Left lobe of liver (tissue), 2 donors: Measurements from ENCODE around the gene ARHGAP31. TPM values are rescaled to one million over a fixed set of nuclear protein-coding genes. Genes with fewer than 3 reads are reported as not detected.
A peak's percentile ranks its signal among the peaks of the same experiment; 100 is the strongest.

Experiments used
- ATAC-seq: fragments of 200-7000 bp; cut with Tn5 transposase; one replicate; pipeline ENCODE4 v1.9.1; 2020; ENCODE audit warnings: mild to moderate bottlenecking, moderate library complexity
- DNase-seq: peaks from one replicate; pipeline ENCODE4 v3.0.0-alpha.2; 2020; ENCODE audit warnings: low spot score
- total RNA-seq: library from RNA; stranded (reverse); gene quantifications from one replicate; pipeline ENCODE4 v1.2.1, GENCODE V29; 2021
- donor health status: DM: no; HTN: no; CAD: no; lungs with moderate emphysema.
- donor health status: DM: no; HTN: yes; CAD: no.

ARHGAP31 gene
- total RNA-seq, 1 donor from 2014 or later, result 2.9 TPM

DNA sequence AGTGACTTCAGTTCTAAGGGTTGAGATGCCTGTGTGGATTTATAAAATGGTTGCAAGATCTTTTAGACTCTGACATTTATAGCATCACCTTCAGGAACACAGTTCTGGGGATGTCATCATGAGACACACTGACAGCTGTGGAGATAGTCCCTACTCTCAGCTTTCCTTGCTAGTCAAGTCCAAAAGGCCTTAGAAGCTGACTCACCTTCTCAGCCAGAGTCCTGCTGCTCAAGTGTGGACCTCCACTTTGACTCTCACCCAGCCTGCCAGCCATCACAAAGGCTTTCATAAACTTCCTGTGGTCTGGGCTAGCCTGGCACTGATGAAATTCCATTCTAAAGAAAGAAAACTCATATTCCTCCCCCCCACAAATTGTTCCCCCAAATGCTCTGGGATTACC lies 124.5 kb downstream of the ARHGAP31 start:
- DNase-seq (no peak), ATAC-seq (no peak)

GRCh38 chr3:119420196-119420595 lies 126.0 kb downstream of the ARHGAP31 start:
- ATAC-seq (no peak), DNase-seq (no peak)

DNA sequence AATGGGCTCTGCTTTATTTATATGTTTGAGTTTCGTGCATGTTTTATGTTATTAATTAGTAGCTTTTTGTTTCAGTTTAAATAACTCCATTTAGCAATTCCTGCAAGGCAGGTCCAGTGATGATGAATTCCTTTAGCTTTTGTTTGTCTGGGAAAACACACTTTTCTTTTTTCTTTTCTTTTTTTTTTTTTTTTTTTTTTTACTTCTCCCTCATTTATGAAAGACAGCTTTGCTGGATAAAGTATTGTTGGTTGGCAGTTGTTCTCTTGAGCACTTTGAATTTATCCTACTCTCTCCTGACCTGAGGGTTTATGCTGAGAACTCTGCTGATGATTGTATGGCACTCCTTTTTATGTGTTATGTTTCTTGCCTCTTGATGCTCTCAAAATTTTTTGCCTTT lies 133.5 kb downstream of the ARHGAP31 start:
- no peak for ATAC-seq

DNA sequence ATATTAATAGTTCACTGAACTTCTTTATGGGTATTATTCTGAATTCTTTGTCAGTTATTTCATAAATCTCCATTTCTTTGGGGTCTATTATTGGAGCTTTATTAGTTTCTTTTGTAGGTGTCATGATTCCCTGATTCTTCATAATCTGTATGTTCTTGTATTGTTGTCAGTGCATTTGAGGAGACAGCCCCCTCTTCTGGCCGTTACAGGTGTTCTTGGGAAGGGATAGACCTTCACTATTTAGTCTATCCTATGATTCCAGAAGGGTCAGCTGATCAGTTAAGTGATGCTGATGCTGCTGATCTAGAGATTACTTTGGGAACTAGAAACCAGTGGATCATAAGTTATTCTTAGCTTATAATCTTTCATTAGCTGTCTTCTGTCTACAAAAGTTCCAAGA lies 134.4 kb downstream of the ARHGAP31 start:
- DNase-seq (no peak), ATAC-seq (no peak)

More for the DNA sequence above, 133.5 kb downstream of the ARHGAP31 start:
- DNase-seq, result no peak

- DNase-seq, result no peak
- ATAC-seq, result no peak
Observed at GRCh38 chr3:119433613-119434325, 139.6 kb downstream of the ARHGAP31 start.

- no peak for ATAC-seq
Observed at GRCh38 chr3:119434703-119435102, 140.5 kb downstream of the ARHGAP31 start.

GRCh38 chr3:119436977-119437376 lies 142.8 kb downstream of the ARHGAP31 start:
- DNase-seq (no peak), ATAC-seq (no peak)

More at GRCh38 chr3:119434703-119435102, 140.5 kb downstream of the ARHGAP31 start:
- DNase-seq, result no peak

- DNase-seq (no peak), ATAC-seq (no peak)
Observed at GRCh38 chr3:119437691-119438258, 143.6 kb downstream of the ARHGAP31 start.

- ATAC-seq, result no peak
Observed at GRCh38 chr3:119443179-119443578, 149.0 kb downstream of the ARHGAP31 start.

GRCh38 chr3:119444590-119444989 lies 150.4 kb downstream of the ARHGAP31 start:
- ATAC-seq (no peak), DNase-seq (no peak)

More at GRCh38 chr3:119443179-119443578, 149.0 kb downstream of the ARHGAP31 start:
- DNase-seq, result no peak

- ATAC-seq (no peak), DNase-seq (no peak)
Observed at GRCh38 chr3:119453822-119454221, 159.6 kb downstream of the ARHGAP31 start.

DNA sequence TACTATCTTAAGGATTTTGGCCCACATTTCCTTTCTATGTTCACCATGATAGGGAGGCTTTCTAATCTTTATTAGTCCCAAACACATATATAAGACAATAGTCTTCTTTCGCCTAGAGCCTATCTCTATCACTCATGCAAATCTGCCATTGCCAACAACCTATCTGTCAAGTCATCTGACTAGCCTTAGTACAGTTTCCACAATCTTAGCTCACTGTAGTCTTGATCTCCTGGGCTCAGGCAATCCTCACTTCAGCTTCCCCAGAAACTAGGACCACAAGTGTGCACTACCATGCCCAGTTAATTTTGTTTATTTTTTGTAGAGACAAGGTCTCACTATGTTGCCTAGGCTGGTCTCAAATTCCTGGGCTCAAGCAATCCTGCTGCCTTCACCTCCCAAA lies 162.3 kb downstream of the ARHGAP31 start:
- ATAC-seq (no peak), DNase-seq (no peak)

GRCh38 chr3:119457246-119457645 lies 163.1 kb downstream of the ARHGAP31 start:
- ATAC-seq (peak; percentile 39), DNase-seq (no peak)

DNA sequence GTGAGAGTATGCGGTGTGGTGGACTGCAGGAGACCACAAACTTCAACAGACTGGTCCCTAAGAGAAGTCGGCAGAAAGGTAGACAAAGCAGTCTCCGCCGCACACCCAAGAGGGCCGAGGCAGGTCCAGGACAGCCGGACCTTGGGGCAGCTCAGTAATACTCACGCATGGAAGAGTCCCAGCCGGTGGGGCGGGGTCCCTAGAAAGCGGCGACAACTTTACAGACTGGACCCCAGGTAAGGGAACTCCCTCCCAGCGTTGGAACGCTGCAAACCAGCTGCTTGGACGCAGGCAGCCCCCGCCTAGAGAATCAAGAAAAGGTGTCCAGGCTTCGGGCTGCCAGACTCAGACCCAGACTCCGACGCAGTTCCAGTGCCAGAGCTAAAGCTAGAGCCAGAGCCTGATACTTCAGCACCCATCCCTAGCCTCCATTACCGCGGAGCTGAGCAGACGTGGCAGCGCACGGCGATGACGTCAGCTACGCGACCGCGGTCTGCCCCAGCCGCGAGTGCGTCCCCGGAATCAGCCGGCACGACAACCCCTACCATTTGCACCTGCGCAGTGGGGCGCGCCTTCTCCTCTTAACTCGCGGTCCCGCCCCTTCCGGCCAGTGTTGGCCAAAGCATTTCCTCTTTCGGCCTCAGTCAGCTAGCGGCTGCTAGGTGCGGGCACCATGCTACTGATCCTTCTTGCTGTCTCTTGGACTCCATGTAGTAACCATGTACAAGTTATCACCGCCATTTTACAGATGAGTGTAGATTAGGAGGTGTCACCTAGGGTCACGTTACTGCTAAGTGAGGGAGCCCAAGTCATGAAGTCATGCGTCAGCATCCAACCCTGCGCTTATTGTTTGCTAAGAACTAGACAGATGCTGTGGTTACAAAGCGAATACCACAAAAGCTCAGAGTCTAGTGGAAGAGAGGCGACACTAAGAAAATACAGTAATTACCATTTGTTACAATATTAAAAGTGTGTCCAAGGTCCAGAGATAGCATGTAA lies 169.3 kb downstream of the ARHGAP31 start, which contains the start of gene TMEM39A:
TSS of gene TMEM39A (minus strand) at position 445 of the 999 bp plus-strand sequence. CDS start 1,541 bp downstream, outside the sequence.
- ATAC-seq (peak; percentile 94), DNase-seq (peak; percentile 100)

GRCh38 chr3:119468041-119468440 lies 173.9 kb downstream of the ARHGAP31 start:
- no peak for ATAC-seq
- DNase-seq, result no peak

DNA sequence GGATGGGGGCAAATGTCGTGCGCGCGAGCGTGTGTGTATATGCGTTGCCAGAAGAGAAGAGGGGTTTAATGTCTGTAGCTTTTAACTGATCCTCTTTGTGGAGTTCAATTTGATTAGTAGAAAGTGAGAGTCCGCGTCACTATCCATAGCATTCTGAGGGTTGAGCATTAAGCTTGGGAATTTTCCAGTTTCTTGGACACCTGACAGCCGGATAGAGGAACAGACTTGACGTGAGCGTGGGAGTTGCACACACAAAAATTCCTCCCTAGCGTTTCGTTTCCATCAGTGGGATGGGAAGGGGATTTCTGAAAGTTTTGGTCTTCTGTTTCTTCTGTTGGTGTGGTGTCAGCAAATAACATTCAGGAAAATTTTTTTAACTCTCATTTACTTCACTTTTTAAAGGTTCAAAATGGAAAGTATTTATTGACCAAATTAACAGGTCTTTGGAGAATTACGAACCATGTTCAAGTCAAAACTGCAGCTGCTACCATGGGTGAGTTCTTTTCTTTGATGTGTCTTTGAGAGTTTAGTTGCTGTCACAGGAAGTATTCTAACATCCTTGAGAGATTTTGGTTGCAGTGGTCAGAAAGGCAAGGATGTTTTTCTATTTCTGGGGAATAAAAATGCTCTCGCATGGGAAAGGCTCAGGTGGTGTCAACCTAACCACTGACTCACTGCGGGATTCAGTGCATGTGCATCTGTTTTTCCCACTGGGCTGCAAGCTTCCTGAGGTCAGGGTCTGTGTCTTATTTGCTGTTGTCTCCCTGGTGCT lies 175.4 kb downstream of the ARHGAP31 start:
- ATAC-seq (peak; percentile 4), DNase-seq (no peak)
